Astrocyte (in vitro differentiated cells and primary cell): Measurements from ENCODE around the gene SLC35F4. TPM values are rescaled to one million over a fixed set of nuclear protein-coding genes. Genes with fewer than 3 reads are reported as not detected.

ENCODE experiments used
- DNase-seq: peaks from one replicate; pipeline ENCODE4 v3.0.0-alpha.2; 2010; ENCODE audit warnings: low read depth
- FAIRE-seq: peaks from 2 replicates; lab custom pipeline; 2011; peaks lifted over from hg19 to GRCh38; lab: Jason Lieb, UNC
- H2AFZ ChIP-seq: 2 replicates; pipeline ENCODE4 v1.6.0; 2012; ENCODE audit warnings: low read depth, low read length, inconsistent platforms
- H3K27ac ChIP-seq: 2 replicates; pipeline ENCODE4 v1.5.1; 2011; ENCODE audit warnings: low read depth, low read length, inconsistent platforms
- H3K27me3 ChIP-seq: 2 replicates; pipeline ENCODE4 v1.6.0; 2011; ENCODE audit warnings: low read length, inconsistent platforms; ENCODE audit not compliant: insufficient read depth
- H3K36me3 ChIP-seq: 2 replicates; pipeline ENCODE4 v1.5.1; 2011; ENCODE audit warnings: low read length, inconsistent platforms; ENCODE audit not compliant: insufficient read depth
- H3K4me1 ChIP-seq: 2 replicates; pipeline ENCODE4 v1.5.1; 2011; ENCODE audit warnings: low read length, inconsistent platforms; ENCODE audit not compliant: insufficient read depth
- H3K4me2 ChIP-seq: 2 replicates; pipeline ENCODE4 v1.6.0; 2012; ENCODE audit warnings: low read length, inconsistent platforms
- H3K4me3 ChIP-seq: 2 replicates; pipeline ENCODE4 v1.5.1; 2011; ENCODE audit warnings: low read depth, mild to moderate bottlenecking, low read length, inconsistent platforms; ENCODE audit not compliant: insufficient read depth
- H3K79me2 ChIP-seq: 2 replicates; pipeline ENCODE4 v1.6.0; 2012; ENCODE audit warnings: mild to moderate bottlenecking, low read length, inconsistent platforms; ENCODE audit not compliant: insufficient read depth
- H3K9ac ChIP-seq: 2 replicates; pipeline ENCODE4 v1.6.0; 2012; ENCODE audit warnings: mild to moderate bottlenecking, low read length, inconsistent platforms
- H3K9me3 ChIP-seq: 2 replicates; pipeline ENCODE4 v1.5.1; 2012; ENCODE audit warnings: low read depth, mild to moderate bottlenecking, low read length, inconsistent platforms; ENCODE audit not compliant: insufficient read depth
- H4K20me1 ChIP-seq: 2 replicates; pipeline ENCODE4 v1.6.0; 2012; ENCODE audit warnings: low read length, inconsistent platforms; ENCODE audit not compliant: insufficient read depth
- H3K27ac Mint-ChIP-seq: one replicate; pipeline ENCODE4 v1.8.0; 2021; ENCODE audit warnings: mild to moderate bottlenecking, mixed read lengths; ENCODE audit not compliant: unreplicated experiment
- H3K27me3 Mint-ChIP-seq: one replicate; pipeline ENCODE4 v1.8.0; 2021; ENCODE audit warnings: low read depth, mixed read lengths; ENCODE audit not compliant: unreplicated experiment
- H3K36me3 Mint-ChIP-seq: one replicate; pipeline ENCODE4 v1.8.0; 2021; ENCODE audit warnings: low read depth, mixed read lengths; ENCODE audit not compliant: unreplicated experiment
- H3K4me1 Mint-ChIP-seq: one replicate; pipeline ENCODE4 v1.8.0; 2021; ENCODE audit warnings: low read depth, mixed read lengths; ENCODE audit not compliant: unreplicated experiment
- H3K4me3 Mint-ChIP-seq: one replicate; pipeline ENCODE4 v1.8.0; 2021; ENCODE audit warnings: mild to moderate bottlenecking, moderate library complexity, mixed read lengths; ENCODE audit not compliant: unreplicated experiment
- H3K9me3 Mint-ChIP-seq: one replicate; pipeline ENCODE4 v1.8.0; 2021; ENCODE audit warnings: mild to moderate bottlenecking, mixed read lengths; ENCODE audit not compliant: unreplicated experiment
- EZH2 ChIP-seq: IDR thresholded peaks from 2 replicates; pipeline ENCODE4 v1.6.1; 2012; ENCODE audit warnings: mild to moderate bottlenecking, low read length, inconsistent platforms; ENCODE audit not compliant: insufficient read depth
- total RNA-seq: library from RNA; stranded (reverse); gene quantifications from 2 replicates; pipeline ENCODE4 v1.2.1, GENCODE V29; 2021
- TF ChIP-seq, protein P1 (sequence below): IDR thresholded peaks from 2 replicates; pipeline ENCODE4 v1.5.1; 2011; ENCODE audit warnings: low read depth, mild to moderate bottlenecking, inconsistent platforms, low read length, moderate library complexity; ENCODE audit not compliant: insufficient read depth

Gene SLC35F4
- total RNA-seq, 1 donor from 2014 or later, result not detected

DNA sequence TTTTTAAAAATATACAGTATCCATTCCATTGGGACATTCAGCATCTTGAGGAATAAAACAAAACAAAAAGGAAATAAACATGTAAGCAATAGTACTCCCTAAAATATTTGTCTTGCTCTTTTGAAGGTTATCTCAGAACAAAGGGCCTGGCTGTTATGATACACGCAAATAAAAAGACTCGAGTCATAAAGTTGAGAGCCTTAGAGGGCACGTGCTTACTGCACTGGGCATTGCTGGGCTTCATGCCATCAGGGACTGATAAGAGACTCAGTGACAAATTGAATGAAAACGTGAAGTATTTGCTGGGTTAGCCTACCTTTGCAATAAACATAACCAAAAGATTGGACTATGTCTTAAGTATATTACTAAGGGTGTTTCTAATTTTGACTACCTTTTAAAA lies 118.9 kb downstream of the SLC35F4 start:
- H3K27me3 ChIP-seq, result no peaks in the 10 kb centered on the region
- H3K9me3 ChIP-seq, result no peaks in the 10 kb centered on the region
- H4K20me1 ChIP-seq, result no peaks in the 10 kb centered on the region
- no peak overlapping the region for H2AFZ ChIP-seq
- H3K4me2 ChIP-seq, result no peak overlapping the region
- H3K27me3 Mint-ChIP-seq, result no peaks in the 10 kb centered on the region
- DNase-seq (peak; percentile 55), FAIRE-seq (no peak)
- H3K4me3 Mint-ChIP-seq, result no peak overlapping the region
- H3K4me1 Mint-ChIP-seq, result no peaks in the 10 kb centered on the region
- H3K4me1 ChIP-seq, result peaks cover 18% of the 10 kb centered on the region
- no peak overlapping the region for H3K9ac ChIP-seq
- H3K36me3 ChIP-seq, result no peaks in the 10 kb centered on the region
- H3K27ac Mint-ChIP-seq, result no peak overlapping the region
- no peak for TF ChIP-seq EZH2
- TF ChIP-seq, protein P1, sequence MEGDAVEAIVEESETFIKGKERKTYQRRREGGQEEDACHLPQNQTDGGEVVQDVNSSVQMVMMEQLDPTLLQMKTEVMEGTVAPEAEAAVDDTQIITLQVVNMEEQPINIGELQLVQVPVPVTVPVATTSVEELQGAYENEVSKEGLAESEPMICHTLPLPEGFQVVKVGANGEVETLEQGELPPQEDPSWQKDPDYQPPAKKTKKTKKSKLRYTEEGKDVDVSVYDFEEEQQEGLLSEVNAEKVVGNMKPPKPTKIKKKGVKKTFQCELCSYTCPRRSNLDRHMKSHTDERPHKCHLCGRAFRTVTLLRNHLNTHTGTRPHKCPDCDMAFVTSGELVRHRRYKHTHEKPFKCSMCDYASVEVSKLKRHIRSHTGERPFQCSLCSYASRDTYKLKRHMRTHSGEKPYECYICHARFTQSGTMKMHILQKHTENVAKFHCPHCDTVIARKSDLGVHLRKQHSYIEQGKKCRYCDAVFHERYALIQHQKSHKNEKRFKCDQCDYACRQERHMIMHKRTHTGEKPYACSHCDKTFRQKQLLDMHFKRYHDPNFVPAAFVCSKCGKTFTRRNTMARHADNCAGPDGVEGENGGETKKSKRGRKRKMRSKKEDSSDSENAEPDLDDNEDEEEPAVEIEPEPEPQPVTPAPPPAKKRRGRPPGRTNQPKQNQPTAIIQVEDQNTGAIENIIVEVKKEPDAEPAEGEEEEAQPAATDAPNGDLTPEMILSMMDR, result no peak
- H3K36me3 Mint-ChIP-seq, result no peaks in the 10 kb centered on the region
- no peaks in the 10 kb centered on the region for H3K79me2 ChIP-seq
- H3K27ac ChIP-seq, result no peak overlapping the region
- no peak overlapping the region for H3K4me3 ChIP-seq
- peaks cover 1% of the 10 kb centered on the region for H3K9me3 Mint-ChIP-seq

DNA sequence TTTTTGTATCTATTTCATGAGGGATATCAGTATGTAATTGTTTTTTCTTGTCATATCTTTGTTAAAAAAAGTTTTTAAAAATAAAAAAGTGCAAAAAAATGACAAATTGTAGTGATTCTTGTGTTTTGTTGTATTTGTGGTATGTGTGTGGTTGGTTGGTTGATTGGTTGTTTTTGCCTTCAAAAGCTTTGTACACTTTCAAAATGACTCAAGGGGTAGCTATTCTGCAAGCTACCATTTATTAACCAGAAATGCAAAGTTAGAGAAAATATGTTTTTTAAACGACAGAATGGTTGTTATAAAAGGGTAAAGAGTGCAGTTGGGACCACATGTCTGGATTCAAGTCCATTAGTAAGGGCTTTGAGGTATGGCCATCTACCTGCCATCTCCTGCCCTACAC lies 119.3 kb downstream of the SLC35F4 start:
- peaks cover 1% of the 10 kb centered on the region for H3K9me3 Mint-ChIP-seq
- H3K4me1 Mint-ChIP-seq, result no peaks in the 10 kb centered on the region
- no peaks in the 10 kb centered on the region for H3K79me2 ChIP-seq
- H3K36me3 Mint-ChIP-seq, result no peaks in the 10 kb centered on the region
- no peaks in the 10 kb centered on the region for H3K36me3 ChIP-seq
- H3K27ac Mint-ChIP-seq, result no peak overlapping the region
- no peak overlapping the region for H3K27ac ChIP-seq
- no peaks in the 10 kb centered on the region for H3K9me3 ChIP-seq
- no peak overlapping the region for H3K9ac ChIP-seq
- H3K27me3 ChIP-seq, result no peaks in the 10 kb centered on the region
- no peak for DNase-seq
- FAIRE-seq, result no peak
- peaks cover 18% of the 10 kb centered on the region for H3K4me1 ChIP-seq
- H2AFZ ChIP-seq, result no peak overlapping the region
- TF ChIP-seq EZH2, result no peak
- H3K4me3 Mint-ChIP-seq, result no peak overlapping the region
- no peak overlapping the region for H3K4me2 ChIP-seq
- no peaks in the 10 kb centered on the region for H3K27me3 Mint-ChIP-seq
- no peak overlapping the region for H3K4me3 ChIP-seq
- no peaks in the 10 kb centered on the region for H4K20me1 ChIP-seq

DNA sequence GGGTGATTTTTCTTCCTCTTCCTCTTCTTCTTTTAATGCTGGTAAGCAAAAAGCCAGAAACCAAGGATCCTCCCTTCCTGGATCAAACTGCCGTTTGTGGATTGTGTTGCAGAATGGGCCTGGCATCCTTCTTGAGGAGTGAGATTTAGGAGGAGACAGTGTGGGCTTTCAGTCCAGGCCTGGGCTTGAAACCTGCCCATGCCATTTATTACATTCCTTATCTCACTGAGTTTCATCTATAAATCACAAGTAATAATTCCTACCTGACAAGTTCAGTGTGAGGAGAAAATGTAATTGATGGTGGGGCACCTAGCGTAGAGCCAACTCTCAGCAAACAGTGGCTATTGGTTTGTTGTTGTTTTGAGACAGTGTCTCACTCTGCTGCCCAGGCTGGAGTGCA lies 126.4 kb downstream of the SLC35F4 start:
- Histone ChIP-seq H3K9ac (no peak overlapping the region), H3K27me3 (no peaks in the 10 kb centered on the region), H3K4me3 (no peak overlapping the region), H3K4me1 (no peaks in the 10 kb centered on the region), H3K9me3 (no peaks in the 10 kb centered on the region), H3K79me2 (no peaks in the 10 kb centered on the region), H4K20me1 (no peaks in the 10 kb centered on the region), H3K4me2 (no peak overlapping the region), H3K27ac (no peak overlapping the region), H2AFZ (no peak overlapping the region), H3K36me3 (no peaks in the 10 kb centered on the region)
- FAIRE-seq, result no peak
- Mint-ChIP-seq H3K36me3 (no peaks in the 10 kb centered on the region), H3K4me3 (no peak overlapping the region), H3K4me1 (no peaks in the 10 kb centered on the region), H3K27me3 (no peaks in the 10 kb centered on the region), H3K9me3 (no peaks in the 10 kb centered on the region), H3K27ac (no peak overlapping the region)
- TF ChIP-seq EZH2, result no peak
- TF ChIP-seq, protein P1, result no peak
- DNase-seq, result no peak
